Rectal smooth muscle tissue (tissue), 1 donor: Measurements from ENCODE around the gene DDX39A.
"Not testable (repeated sequence)": the region's sequence is repeated elsewhere in the genome, so short reads cannot be mapped to it uniquely, and the experiment has no call there.

Source experiments
- H3K27ac ChIP-seq: one replicate; pipeline ENCODE4 v1.7.0; 2013; ENCODE audit warnings: low read depth, low read length, inconsistent platforms
- H3K27me3 ChIP-seq: one replicate; pipeline ENCODE4 v1.7.0; 2013; ENCODE audit warnings: low read length; ENCODE audit not compliant: control insufficient read depth, insufficient read depth
- H3K36me3 ChIP-seq: one replicate; pipeline ENCODE4 v1.7.0; 2013; ENCODE audit warnings: low read length; ENCODE audit not compliant: control insufficient read depth, insufficient read depth
- H3K4me1 ChIP-seq: one replicate; pipeline ENCODE4 v1.7.0; 2013; ENCODE audit warnings: low read length; ENCODE audit not compliant: control insufficient read depth, insufficient read depth
- H3K4me3 ChIP-seq: one replicate; pipeline ENCODE4 v1.7.0; 2013; ENCODE audit warnings: low read length
- H3K9ac ChIP-seq: one replicate; pipeline ENCODE4 v1.7.0; 2013; ENCODE audit warnings: low read length

Gene DDX39A

DNA sequence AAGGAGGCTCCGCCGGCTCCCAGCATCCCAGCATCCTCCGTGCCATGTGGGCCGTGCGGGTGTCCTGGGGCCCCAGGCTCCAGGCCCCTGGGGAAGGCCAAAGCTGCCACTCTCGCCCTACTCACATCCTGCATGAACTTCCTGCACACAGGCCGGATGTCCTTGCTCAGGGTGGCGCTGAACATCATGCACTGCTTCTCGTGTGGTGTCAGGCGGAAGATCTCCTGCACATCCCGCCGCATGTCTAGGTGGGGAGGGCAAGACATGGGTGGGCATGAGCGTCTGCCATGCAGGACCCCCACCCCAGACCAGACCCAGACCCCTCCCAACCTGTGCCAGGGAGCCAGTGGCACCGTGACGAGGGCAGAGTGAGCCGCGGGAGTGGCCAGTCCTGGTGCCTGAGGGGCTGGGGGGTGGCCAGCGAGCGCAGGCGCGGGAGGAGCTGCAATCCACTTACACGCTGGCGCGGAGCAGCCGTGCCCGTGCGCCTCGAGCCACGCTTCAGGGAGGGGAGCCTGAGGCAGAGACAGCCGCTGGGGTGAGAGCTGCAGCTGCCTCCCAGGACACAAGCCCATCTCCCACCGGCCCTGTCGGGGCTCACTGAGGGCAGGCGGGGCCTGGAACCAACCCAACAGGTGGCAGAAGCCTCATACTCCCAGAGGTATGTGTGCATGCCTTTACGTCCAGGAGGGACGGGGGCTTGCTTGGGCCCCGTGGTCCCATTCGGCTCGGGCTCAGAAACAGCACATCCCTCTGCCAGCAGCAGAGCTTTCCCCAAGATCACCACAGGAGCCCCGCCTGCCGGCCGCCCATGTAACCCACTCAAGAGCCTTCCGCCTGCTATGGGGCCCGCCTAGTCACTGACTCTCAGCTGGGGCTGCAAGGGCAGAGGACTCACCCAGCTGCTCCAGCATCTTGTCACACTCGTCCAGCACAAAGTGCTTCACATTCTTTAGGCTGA is 8.8 kb downstream of the DDX39A start:
- H3K9ac ChIP-seq: no peak overlapping the region
- peaks cover 65% of the 10 kb centered on the region for H3K36me3 ChIP-seq
- peaks cover 5% of the 10 kb centered on the region for H3K4me1 ChIP-seq
- no peak overlapping the region for H3K27ac ChIP-seq
- H3K4me3 ChIP-seq: no peak overlapping the region
- H3K27me3 ChIP-seq: no peaks in the 10 kb centered on the region

DNA sequence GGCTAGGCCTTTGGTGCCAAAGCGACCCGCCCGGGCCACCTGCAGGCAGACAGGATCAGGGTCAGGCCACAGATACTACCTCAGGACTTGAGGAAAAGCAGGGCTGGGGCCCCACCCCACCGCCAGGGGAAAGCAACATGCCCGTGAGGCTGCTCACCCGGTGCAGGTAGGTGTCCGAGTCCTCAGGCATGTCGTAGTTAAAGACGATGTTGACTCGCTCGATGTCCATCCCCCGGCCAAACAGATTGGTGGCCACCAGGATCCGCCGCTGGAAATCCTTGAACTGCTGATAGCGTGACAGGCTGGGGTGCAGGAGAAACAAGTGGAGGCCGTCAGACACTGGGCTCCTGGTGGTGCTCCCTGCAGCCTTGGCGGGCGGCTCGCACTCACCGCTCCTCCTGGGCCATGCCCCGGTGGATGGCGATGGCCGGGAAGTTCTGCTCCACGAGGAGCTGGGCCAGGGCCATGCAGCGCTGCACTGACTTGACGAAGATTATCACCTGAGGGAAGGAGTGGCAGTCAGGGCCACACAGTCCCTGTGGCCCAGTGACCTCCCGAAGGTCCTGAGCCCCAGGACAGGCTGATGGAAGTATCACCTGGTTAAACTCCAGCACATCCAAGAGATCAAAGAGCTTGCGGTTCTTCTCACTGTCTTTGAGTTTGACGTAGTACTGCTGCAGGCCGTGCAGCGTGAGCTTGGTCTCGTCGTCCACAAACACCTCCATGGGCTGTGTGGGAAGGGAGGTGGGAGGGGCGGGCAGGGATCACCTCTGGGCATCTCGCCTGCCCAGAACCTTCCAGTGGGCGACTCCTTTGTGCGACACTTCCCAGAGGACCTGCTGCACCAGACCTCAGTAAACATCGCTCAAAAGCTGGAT is 9.8 kb downstream of the DDX39A start:
- H3K9ac ChIP-seq: no peak overlapping the region
- H3K27me3 ChIP-seq: no peaks in the 10 kb centered on the region
- H3K36me3 ChIP-seq: peaks cover 70% of the 10 kb centered on the region
- no peak overlapping the region for H3K27ac ChIP-seq
- no peak overlapping the region for H3K4me3 ChIP-seq
- peaks cover 5% of the 10 kb centered on the region for H3K4me1 ChIP-seq

GRCh38 chr19:14408491-14409145 is 10.5 kb downstream of the DDX39A start:
- Histone ChIP-seq H3K27ac (no peak overlapping the region), H3K4me1 (peaks cover 5% of the 10 kb centered on the region), H3K36me3 (peaks cover 70% of the 10 kb centered on the region), H3K27me3 (no peaks in the 10 kb centered on the region), H3K4me3 (no peak overlapping the region), H3K9ac (no peak overlapping the region)

- no peaks in the 10 kb centered on the region for H3K27me3 ChIP-seq
- no peak overlapping the region for H3K27ac ChIP-seq
- no peak overlapping the region for H3K9ac ChIP-seq
- peaks cover 67% of the 10 kb centered on the region for H3K36me3 ChIP-seq
- H3K4me3 ChIP-seq: no peak overlapping the region
- peaks cover 5% of the 10 kb centered on the region for H3K4me1 ChIP-seq
These were observed 11.3 kb downstream of the DDX39A start for GRCh38 chr19:14407605-14408484.

- Histone ChIP-seq H3K4me3 (no peak overlapping the region), H3K27me3 (no peaks in the 10 kb centered on the region), H3K27ac (peak overlapping the region; percentile 71), H3K36me3 (peaks cover 60% of the 10 kb centered on the region), H3K4me1 (peaks cover 5% of the 10 kb centered on the region), H3K9ac (no peak overlapping the region)
These were observed 12.3 kb downstream of the DDX39A start for GRCh38 chr19:14406645-14407401.

GRCh38 chr19:14405758-14406644 is 13.1 kb downstream of the DDX39A start:
- H3K4me1 ChIP-seq: peaks cover 5% of the 10 kb centered on the region
- peak overlapping the region; percentile 71 for H3K27ac ChIP-seq
- no peak overlapping the region for H3K9ac ChIP-seq
- no peaks in the 10 kb centered on the region for H3K27me3 ChIP-seq
- no peak overlapping the region for H3K4me3 ChIP-seq
- H3K36me3 ChIP-seq: peaks cover 62% of the 10 kb centered on the region

DNA sequence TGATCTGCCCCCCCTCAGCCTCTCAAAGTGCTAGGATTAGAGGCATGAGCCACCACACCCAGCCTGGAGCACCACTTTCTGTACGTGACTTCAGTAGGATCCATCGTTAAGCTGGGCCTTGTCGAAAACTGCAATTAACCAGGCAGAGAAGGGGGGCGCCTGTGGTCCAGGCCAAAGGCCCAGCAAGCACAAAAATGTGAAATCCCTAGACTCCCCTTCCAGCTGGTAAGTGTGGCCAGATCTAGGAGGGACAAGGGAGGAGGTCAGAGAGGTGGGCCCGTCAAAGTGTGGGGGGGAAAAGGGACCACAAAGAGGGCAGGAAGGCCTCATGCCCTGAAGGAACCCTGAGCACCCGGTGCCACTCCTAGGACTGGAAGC is 13.8 kb downstream of the DDX39A start:
- Histone ChIP-seq H3K27ac (peak overlapping the region; percentile 63), H3K4me1 (peaks cover 5% of the 10 kb centered on the region), H3K27me3 (no peaks in the 10 kb centered on the region), H3K4me3 (no peak overlapping the region), H3K9ac (no peak overlapping the region), H3K36me3 (peaks cover 57% of the 10 kb centered on the region)

DNA sequence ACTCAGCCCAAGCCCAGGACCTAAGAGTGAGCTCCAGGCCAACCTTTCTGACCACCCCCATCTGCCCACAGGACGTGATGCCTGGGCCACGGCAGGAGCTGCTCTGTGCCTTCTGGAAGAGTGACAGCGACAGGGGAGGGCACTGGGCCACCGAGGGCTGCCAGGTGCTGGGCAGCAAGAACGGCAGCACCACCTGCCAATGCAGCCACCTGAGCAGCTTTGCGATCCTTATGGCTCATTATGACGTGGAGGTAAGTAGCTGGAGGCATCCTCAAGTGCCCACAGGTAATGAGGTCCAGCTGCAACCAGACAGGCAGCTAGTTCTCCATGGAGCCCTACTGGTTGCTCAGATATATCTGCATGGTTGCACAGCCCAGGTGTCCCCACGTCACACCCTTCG is 14.8 kb downstream of the DDX39A start:
- no peaks in the 10 kb centered on the region for H3K27me3 ChIP-seq
- H3K9ac ChIP-seq: no peak overlapping the region
- peaks cover 5% of the 10 kb centered on the region for H3K4me1 ChIP-seq
- H3K27ac ChIP-seq: no peak overlapping the region
- H3K4me3 ChIP-seq: no peak overlapping the region
- H3K36me3 ChIP-seq: peaks cover 47% of the 10 kb centered on the region

- not testable (repeated sequence) for H3K4me1 ChIP-seq, H3K27ac ChIP-seq, H3K4me3 ChIP-seq, H3K27me3 ChIP-seq, H3K9ac ChIP-seq
- peaks cover 43% of the 10 kb centered on the region for H3K36me3 ChIP-seq
These were observed 15.8 kb downstream of the DDX39A start for GRCh38 chr19:14403145-14403930.
